ENCODE results near the gene MCM3AP.

The MCM3AP gene

DNA sequence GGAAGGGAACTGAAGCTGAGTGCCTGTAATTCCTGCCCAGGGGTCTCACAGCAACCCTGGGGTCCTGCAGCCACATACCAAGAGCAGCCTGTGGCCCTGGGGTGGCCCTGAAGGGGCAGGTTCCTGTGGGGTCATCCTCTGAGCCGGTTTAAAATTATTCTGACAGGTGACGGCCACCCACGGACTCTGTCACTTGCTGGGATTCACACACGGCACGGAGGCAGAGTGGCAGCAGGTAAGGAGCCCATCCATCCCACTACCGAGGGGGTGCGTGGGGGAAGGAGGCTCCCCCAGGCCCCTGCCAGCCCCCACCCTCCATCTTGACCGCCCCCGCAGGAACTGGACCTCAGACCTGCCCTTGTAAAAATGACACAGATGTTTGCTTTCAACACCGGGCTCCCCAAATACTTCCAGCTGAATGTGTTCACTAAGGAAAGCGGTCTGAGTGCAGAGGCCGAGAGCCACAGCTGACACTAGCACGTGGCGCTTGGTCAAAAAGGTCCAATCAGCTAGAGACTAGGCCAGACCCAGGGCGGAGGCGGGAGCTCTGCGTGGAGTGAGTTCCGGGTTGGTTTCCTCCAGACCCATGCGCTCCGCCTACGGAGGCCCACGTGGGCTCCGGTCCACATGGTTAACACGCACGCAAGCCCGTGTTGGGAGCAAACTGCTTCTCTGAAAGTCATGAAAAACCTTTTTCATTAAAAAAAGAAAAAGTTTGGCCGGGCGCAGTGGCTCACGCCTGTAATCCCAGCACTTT lies 10.8 kb upstream of the MCM3AP start (continued):
- TF ChIP-seq PATZ1 (CRISPR knock-in tag; IDR thresholded peaks at IDR 0.05; ENCODE audit: borderline replicate concordance) (no peak), ARNTL (CRISPR knock-in tag; IDR thresholded peaks at IDR 0.05; ENCODE audit: borderline replicate concordance, low read depth) (no peak), TSHZ2 (CRISPR knock-in tag; IDR thresholded peaks at IDR 0.05) (no peak)

- peak; percentile 61 for ATAC-seq
These were observed 9.9 kb upstream of the MCM3AP start for GRCh38 chr21:46295177-46295770.

More at GRCh38 chr21:46295177-46295770, 9.9 kb upstream of the MCM3AP start:
- TF ChIP-seq ISL1 (CRISPR knock-in tag; IDR thresholded peaks at IDR 0.05), result no peak
- no peak for TF ChIP-seq ZNF565 (CRISPR knock-in tag; conservative IDR thresholded peaks at IDR 0.05; ENCODE audit: low read depth)
- no peak for TF ChIP-seq CSDC2 (CRISPR knock-in tag; IDR thresholded peaks at IDR 0.05)
- TF ChIP-seq ZNF70 (CRISPR knock-in tag; IDR thresholded peaks at IDR 0.05), result no peak
- no peak for TF ChIP-seq RARB (CRISPR knock-in tag; IDR thresholded peaks at IDR 0.05)
- TF ChIP-seq TOX (CRISPR knock-in tag; IDR thresholded peaks at IDR 0.05; ENCODE audit: borderline replicate concordance), result no peak
- no peak for TF ChIP-seq ZNF8 (CRISPR knock-in tag; IDR thresholded peaks at IDR 0.05)
- TF ChIP-seq ZFP30 (CRISPR knock-in tag; IDR thresholded peaks at IDR 0.05), result no peak
- no peak for TF ChIP-seq TSHZ2 (CRISPR knock-in tag; IDR thresholded peaks at IDR 0.05)
- TF ChIP-seq, protein P1, sequence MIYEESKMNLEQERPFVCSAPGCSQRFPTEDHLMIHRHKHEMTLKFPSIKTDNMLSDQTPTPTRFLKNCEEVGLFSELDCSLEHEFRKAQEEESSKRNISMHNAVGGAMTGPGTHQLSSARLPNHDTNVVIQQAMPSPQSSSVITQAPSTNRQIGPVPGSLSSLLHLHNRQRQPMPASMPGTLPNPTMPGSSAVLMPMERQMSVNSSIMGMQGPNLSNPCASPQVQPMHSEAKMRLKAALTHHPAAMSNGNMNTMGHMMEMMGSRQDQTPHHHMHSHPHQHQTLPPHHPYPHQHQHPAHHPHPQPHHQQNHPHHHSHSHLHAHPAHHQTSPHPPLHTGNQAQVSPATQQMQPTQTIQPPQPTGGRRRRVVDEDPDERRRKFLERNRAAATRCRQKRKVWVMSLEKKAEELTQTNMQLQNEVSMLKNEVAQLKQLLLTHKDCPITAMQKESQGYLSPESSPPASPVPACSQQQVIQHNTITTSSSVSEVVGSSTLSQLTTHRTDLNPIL (CRISPR knock-in tag; IDR thresholded peaks at IDR 0.05; ENCODE audit: low read depth), result no peak
- TF ChIP-seq ARNTL (CRISPR knock-in tag; IDR thresholded peaks at IDR 0.05; ENCODE audit: borderline replicate concordance, low read depth), result no peak
- TF ChIP-seq SNAI2 (CRISPR knock-in tag; IDR thresholded peaks at IDR 0.05), result no peak
- no peak for TF ChIP-seq OSR1 (CRISPR knock-in tag; IDR thresholded peaks at IDR 0.05)
- no peak for TF ChIP-seq ZFP3 (CRISPR knock-in tag; IDR thresholded peaks at IDR 0.05)
- no peak for TF ChIP-seq ZC3H10 (CRISPR knock-in tag; IDR thresholded peaks at IDR 0.05)
- no peak for TF ChIP-seq PATZ1 (CRISPR knock-in tag; IDR thresholded peaks at IDR 0.05; ENCODE audit: borderline replicate concordance)
